Stimulated activated CD4-positive, alpha-beta T cell treated with anti-CD3 and anti-CD28 coated beads, Interleukin-12 subunit alpha, Interleukin-12 subunit beta, amount 100 ng/mL, for 48 hours (primary cell): Measurements from ENCODE around the gene ZSWIM3.

Experiments used
- DNase-seq, 3 donors: peaks; one replicate each; pipeline ENCODE4 v3.0.0-alpha.2; 2020; ENCODE audit warnings: low read depth in 2 of 3, low spot score in 1 of 3

Gene ZSWIM3

GRCh38 chr20:45832619-45833018 is 24.8 kb upstream of the ZSWIM3 start:
- no peak for DNase-seq

GRCh38 chr20:45833030-45833882 is 24.2 kb upstream of the ZSWIM3 start, which contains the start of gene SNX21:
SNX21 (plus strand) TSS chr20:45833799; CDS start chr20:45833920, 121 bp downstream.
- peak in 1 of 3 donors; percentile 13 for DNase-seq

GRCh38 chr20:45833883-45834796 is 23.3 kb upstream of the ZSWIM3 start:
- DNase-seq: peak in 2 of 3 donors; percentile 17 to 30

GRCh38 chr20:45834797-45835161 is 22.6 kb upstream of the ZSWIM3 start:
- no peak for DNase-seq

- DNase-seq: no peak
Measured at GRCh38 chr20:45835329-45835765, 22.1 kb upstream of the ZSWIM3 start.

- DNase-seq: no peak
Measured at GRCh38 chr20:45835825-45836224, 21.6 kb upstream of the ZSWIM3 start.

- no peak for DNase-seq
Measured at GRCh38 chr20:45836841-45837240, 20.6 kb upstream of the ZSWIM3 start.

GRCh38 chr20:45840700-45841198 is 16.7 kb upstream of the ZSWIM3 start:
- no peak for DNase-seq

- DNase-seq: no peak
Measured at GRCh38 chr20:45841407-45842129, 15.8 kb upstream of the ZSWIM3 start.

GRCh38 chr20:45842169-45842812 is 15.1 kb upstream of the ZSWIM3 start:
- no peak for DNase-seq

- DNase-seq: no peak
Measured at GRCh38 chr20:45843506-45843905, 13.9 kb upstream of the ZSWIM3 start.

- DNase-seq: no peak
Measured at GRCh38 chr20:45845452-45845851, 12.0 kb upstream of the ZSWIM3 start.

GRCh38 chr20:45848421-45848820 is 9.0 kb upstream of the ZSWIM3 start:
- no peak for DNase-seq

GRCh38 chr20:45848969-45849582 is 8.3 kb upstream of the ZSWIM3 start:
- DNase-seq: no peak

- DNase-seq: no peak
Measured at GRCh38 chr20:45850238-45850637, 7.2 kb upstream of the ZSWIM3 start.

GRCh38 chr20:45850926-45851325 is 6.5 kb upstream of the ZSWIM3 start:
- no peak for DNase-seq

- no peak for DNase-seq
Measured at GRCh38 chr20:45851501-45851900, 5.9 kb upstream of the ZSWIM3 start.

- no peak for DNase-seq
Measured at GRCh38 chr20:45852326-45852725, 5.1 kb upstream of the ZSWIM3 start.

GRCh38 chr20:45853484-45853883 is 3.9 kb upstream of the ZSWIM3 start:
- DNase-seq: no peak

GRCh38 chr20:45857882-45858216 is 435 bp downstream of the ZSWIM3 start:
- DNase-seq: peak; percentile 26 to 42 (median 35)
